ENCODE data around the gene LDOC1.
"Not testable (repeated sequence)": the region's sequence is repeated elsewhere in the genome, so short reads cannot be mapped to it uniquely, and the experiment has no call there.

The LDOC1 gene

DNA sequence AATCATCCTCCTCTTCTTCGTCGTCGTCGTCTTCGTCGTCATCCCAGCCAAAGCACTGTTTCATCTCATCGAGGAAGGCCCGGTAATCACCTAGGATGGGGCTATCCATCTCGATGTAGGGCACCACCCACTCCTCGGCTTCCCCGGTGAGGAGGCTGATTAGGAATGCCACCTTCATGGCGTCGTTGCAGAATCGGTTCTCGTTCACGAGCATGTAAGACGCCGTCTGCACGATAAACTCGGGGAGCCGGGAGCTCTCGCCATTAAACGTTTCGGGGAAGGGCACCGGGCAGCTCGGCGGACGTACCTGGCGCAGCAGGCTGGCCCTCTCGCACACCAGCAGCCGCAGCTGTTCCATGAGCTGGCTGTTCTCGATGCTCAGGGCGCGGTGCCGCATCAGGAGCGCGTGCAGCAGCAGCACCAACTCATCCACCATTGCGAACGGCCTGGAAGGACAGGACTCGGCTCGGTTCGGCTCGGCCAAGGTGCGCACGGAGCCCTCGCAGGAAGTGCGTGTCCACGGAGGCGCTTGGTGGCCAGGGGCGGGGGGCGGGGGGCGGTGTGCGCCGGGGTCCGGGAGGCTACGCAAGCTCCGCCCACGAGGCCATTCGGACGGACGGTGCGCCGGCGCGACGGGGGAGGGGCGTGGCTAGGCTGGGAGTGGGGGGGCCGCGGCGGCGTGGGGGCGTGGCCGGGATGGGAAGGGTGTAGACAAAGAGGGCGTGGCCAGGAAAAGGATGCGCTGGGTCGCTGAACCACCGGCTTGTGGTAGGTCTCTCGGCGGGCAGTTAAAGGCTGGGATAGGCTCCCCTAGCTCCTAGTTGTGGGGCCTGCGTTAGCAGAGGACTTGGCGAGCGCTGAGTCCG, at the start of gene LDOC1:
Gene LDOC1, minus strand, starts transcription at position 544 of the 866 bp plus-strand sequence. Its CDS starts 108 bp downstream, at position 436.
- Histone ChIP-seq H3K4me3 (ENCODE audit: low read length in 2 of 2) (peak within 1 kb of the TSS; percentile 59 to 63), H3K27ac (ENCODE audit: low read depth in 2 of 2, low read length in 2 of 2) (no peak within 1 kb of the TSS), H3K4me1 (ENCODE audit: control insufficient read depth in 2 of 2, insufficient read depth in 2 of 2, low read length in 2 of 2) (no peaks in the 10 kb centered on the region), H3K36me3 (ENCODE audit: control insufficient read depth in 2 of 2, insufficient read depth in 2 of 2, low read length in 2 of 2) (no peaks in the 10 kb centered on the region), H3K9ac (ENCODE audit: low read depth in 1 of 2, low read length in 2 of 2) (no peak within 1 kb of the TSS), H3K27me3 (ENCODE audit: control insufficient read depth in 2 of 2, insufficient read depth in 2 of 2, low read length in 2 of 2) (no peaks in the 10 kb centered on the region), H3K9me3 (ENCODE audit: control insufficient read depth in 2 of 2, low read length in 2 of 2) (no peaks in the 10 kb centered on the region)

DNA sequence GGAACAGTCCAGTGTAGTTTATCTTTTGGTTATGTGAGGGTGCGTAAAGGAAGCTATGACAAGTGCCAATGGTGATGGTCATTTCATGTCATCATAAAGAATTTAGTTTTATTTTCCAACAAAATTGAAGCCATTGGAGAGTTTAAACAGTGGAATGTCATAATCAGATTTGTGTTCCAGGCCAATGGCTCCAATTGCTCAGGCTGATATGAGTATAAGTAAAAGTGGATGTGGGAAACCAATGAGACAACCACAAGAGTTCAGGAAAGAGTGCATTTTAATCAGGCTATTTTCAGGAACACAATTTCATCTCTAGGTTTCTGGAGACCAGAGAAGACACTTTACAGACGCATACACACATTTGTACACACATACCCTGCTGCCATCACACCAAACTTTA, 44.7 kb upstream of the LDOC1 start:
- Histone ChIP-seq H3K9me3 (ENCODE audit: control insufficient read depth in 2 of 2, low read length in 2 of 2) (no peaks in the 10 kb centered on the region), H3K4me3 (ENCODE audit: low read length in 2 of 2) (no peak overlapping the region), H3K9ac (ENCODE audit: low read depth in 1 of 2, low read length in 2 of 2) (no peak overlapping the region), H3K27ac (ENCODE audit: low read depth in 2 of 2, low read length in 2 of 2) (no peak overlapping the region), H3K36me3 (ENCODE audit: control insufficient read depth in 2 of 2, insufficient read depth in 2 of 2, low read length in 2 of 2) (no peaks in the 10 kb centered on the region), H3K27me3 (ENCODE audit: control insufficient read depth in 2 of 2, insufficient read depth in 2 of 2, low read length in 2 of 2) (no peaks in the 10 kb centered on the region), H3K4me1 (ENCODE audit: control insufficient read depth in 2 of 2, insufficient read depth in 2 of 2, low read length in 2 of 2) (no peaks in the 10 kb centered on the region)

GRCh38 chrX:141220342-141221008, 43.5 kb upstream of the LDOC1 start:
- no peaks in the 10 kb centered on the region for H3K4me1 ChIP-seq (ENCODE audit: control insufficient read depth in 2 of 2, insufficient read depth in 2 of 2, low read length in 2 of 2)
- no peak overlapping the region for H3K4me3 ChIP-seq (ENCODE audit: low read length in 2 of 2)
- no peaks in the 10 kb centered on the region for H3K9me3 ChIP-seq (ENCODE audit: control insufficient read depth in 2 of 2, low read length in 2 of 2)
- H3K27ac ChIP-seq (ENCODE audit: low read depth in 2 of 2, low read length in 2 of 2), result no peak overlapping the region
- no peak overlapping the region for H3K9ac ChIP-seq (ENCODE audit: low read depth in 1 of 2, low read length in 2 of 2)
- H3K27me3 ChIP-seq (ENCODE audit: control insufficient read depth in 2 of 2, insufficient read depth in 2 of 2, low read length in 2 of 2), result no peaks in the 10 kb centered on the region
- no peaks in the 10 kb centered on the region for H3K36me3 ChIP-seq (ENCODE audit: control insufficient read depth in 2 of 2, insufficient read depth in 2 of 2, low read length in 2 of 2)

GRCh38 chrX:141214196-141214595, 37.3 kb upstream of the LDOC1 start:
- no peak overlapping the region for H3K9ac ChIP-seq (ENCODE audit: low read depth in 1 of 2, low read length in 2 of 2)
- H3K4me1 ChIP-seq (ENCODE audit: control insufficient read depth in 2 of 2, insufficient read depth in 2 of 2, low read length in 2 of 2), result no peaks in the 10 kb centered on the region
- no peaks in the 10 kb centered on the region for H3K27me3 ChIP-seq (ENCODE audit: control insufficient read depth in 2 of 2, insufficient read depth in 2 of 2, low read length in 2 of 2)
- no peaks in the 10 kb centered on the region for H3K36me3 ChIP-seq (ENCODE audit: control insufficient read depth in 2 of 2, insufficient read depth in 2 of 2, low read length in 2 of 2)
- H3K9me3 ChIP-seq (ENCODE audit: control insufficient read depth in 2 of 2, low read length in 2 of 2), result no peaks in the 10 kb centered on the region
- no peak overlapping the region for H3K4me3 ChIP-seq (ENCODE audit: low read length in 2 of 2)
- H3K27ac ChIP-seq (ENCODE audit: low read depth in 2 of 2, low read length in 2 of 2), result no peak overlapping the region

GRCh38 chrX:141201962-141202361, 25.0 kb upstream of the LDOC1 start:
- H3K4me1 ChIP-seq (ENCODE audit: control insufficient read depth in 2 of 2, insufficient read depth in 2 of 2, low read length in 2 of 2), result no peaks in the 10 kb centered on the region

DNA sequence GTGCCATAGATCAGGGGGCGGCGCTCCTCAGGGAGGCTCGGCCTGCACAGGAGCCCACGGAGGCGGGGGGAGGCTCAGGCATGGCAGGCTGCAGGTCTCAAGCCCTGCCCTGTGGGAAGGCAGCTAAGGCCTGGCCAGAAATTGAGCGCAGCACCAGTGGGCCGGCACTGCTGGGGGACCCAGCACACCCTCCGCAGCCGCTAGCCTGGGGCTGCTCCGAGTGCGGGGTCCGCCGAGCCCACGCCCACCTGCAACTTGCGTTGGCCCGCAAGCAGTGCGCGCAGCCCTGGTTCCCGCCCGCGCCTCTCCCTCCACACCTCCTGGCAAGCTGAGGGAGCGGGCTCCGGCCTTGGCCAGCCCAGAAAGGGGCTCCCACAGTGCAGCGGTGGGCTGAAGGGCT, 11.6 kb upstream of the LDOC1 start:
- H3K4me3 ChIP-seq (ENCODE audit: low read length in 2 of 2); H3K9ac ChIP-seq (ENCODE audit: low read depth in 1 of 2, low read length in 2 of 2); H3K4me1 ChIP-seq (ENCODE audit: control insufficient read depth in 2 of 2, insufficient read depth in 2 of 2, low read length in 2 of 2): not testable (repeated sequence)

More at GRCh38 chrX:141201962-141202361, 25.0 kb upstream of the LDOC1 start:
- Histone ChIP-seq H3K27ac (ENCODE audit: low read depth in 2 of 2, low read length in 2 of 2) (no peak overlapping the region), H3K4me3 (ENCODE audit: low read length in 2 of 2) (no peak overlapping the region), H3K9ac (ENCODE audit: low read depth in 1 of 2, low read length in 2 of 2) (no peak overlapping the region), H3K36me3 (ENCODE audit: control insufficient read depth in 2 of 2, insufficient read depth in 2 of 2, low read length in 2 of 2) (no peaks in the 10 kb centered on the region), H3K27me3 (ENCODE audit: control insufficient read depth in 2 of 2, insufficient read depth in 2 of 2, low read length in 2 of 2) (no peaks in the 10 kb centered on the region), H3K9me3 (ENCODE audit: control insufficient read depth in 2 of 2, low read length in 2 of 2) (no peaks in the 10 kb centered on the region)

DNA sequence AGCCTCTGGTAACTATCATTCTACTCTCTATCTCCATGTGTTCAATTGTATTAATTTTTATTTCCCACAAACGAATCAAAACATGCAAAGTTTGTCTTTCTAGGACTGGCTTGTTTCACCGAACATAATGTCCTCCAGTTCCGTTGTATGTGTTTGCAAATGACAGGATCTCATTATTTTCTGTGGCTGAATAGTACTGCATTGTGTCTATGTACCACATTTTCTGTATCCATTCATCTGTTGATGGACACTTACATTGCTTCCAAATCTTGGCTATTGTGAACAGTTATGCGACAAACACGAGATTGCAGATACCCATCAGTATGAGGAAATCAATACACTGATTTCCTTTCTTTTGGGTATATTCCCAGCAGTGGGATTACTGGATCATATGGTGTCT, 8.4 kb upstream of the LDOC1 start:
- H3K9ac ChIP-seq (ENCODE audit: low read depth in 1 of 2, low read length in 2 of 2), result no peak overlapping the region
- no peak overlapping the region for H3K27ac ChIP-seq (ENCODE audit: low read depth in 2 of 2, low read length in 2 of 2)
- no peak overlapping the region for H3K4me3 ChIP-seq (ENCODE audit: low read length in 2 of 2)
- no peaks in the 10 kb centered on the region for H3K36me3 ChIP-seq (ENCODE audit: control insufficient read depth in 2 of 2, insufficient read depth in 2 of 2, low read length in 2 of 2)
- H3K9me3 ChIP-seq (ENCODE audit: control insufficient read depth in 2 of 2, low read length in 2 of 2), result no peaks in the 10 kb centered on the region
- H3K27me3 ChIP-seq (ENCODE audit: control insufficient read depth in 2 of 2, insufficient read depth in 2 of 2, low read length in 2 of 2), result no peaks in the 10 kb centered on the region
- H3K4me1 ChIP-seq (ENCODE audit: control insufficient read depth in 2 of 2, insufficient read depth in 2 of 2, low read length in 2 of 2), result no peaks in the 10 kb centered on the region

More for the DNA sequence above, 11.6 kb upstream of the LDOC1 start:
- not testable (repeated sequence) for H3K9me3 ChIP-seq (ENCODE audit: control insufficient read depth in 2 of 2, low read length in 2 of 2); H3K27ac ChIP-seq (ENCODE audit: low read depth in 2 of 2, low read length in 2 of 2); H3K27me3 ChIP-seq (ENCODE audit: control insufficient read depth in 2 of 2, insufficient read depth in 2 of 2, low read length in 2 of 2); H3K36me3 ChIP-seq (ENCODE audit: control insufficient read depth in 2 of 2, insufficient read depth in 2 of 2, low read length in 2 of 2)

DNA sequence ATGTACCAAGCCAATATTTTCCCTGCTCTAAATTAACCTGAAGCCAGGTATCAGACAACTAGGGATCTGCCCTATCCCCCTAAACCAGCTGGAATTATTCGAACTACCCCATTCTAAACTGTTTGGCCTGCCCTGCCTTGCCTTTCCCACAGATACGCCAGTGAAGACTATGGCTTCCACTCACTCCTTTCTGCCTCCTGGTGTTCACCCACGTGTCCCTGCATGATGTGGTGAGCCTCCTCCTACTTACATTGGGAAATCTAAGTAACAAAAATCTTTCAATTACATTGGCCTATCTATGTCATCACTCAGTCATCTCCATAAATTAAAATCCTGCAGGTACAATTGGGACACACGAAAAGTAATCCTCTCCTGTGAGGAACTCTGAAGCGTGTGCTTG, 6.1 kb upstream of the LDOC1 start:
- no peaks in the 10 kb centered on the region for H3K27me3 ChIP-seq (ENCODE audit: control insufficient read depth in 2 of 2, insufficient read depth in 2 of 2, low read length in 2 of 2)
- H3K4me1 ChIP-seq (ENCODE audit: control insufficient read depth in 2 of 2, insufficient read depth in 2 of 2, low read length in 2 of 2), result no peaks in the 10 kb centered on the region
- no peaks in the 10 kb centered on the region for H3K36me3 ChIP-seq (ENCODE audit: control insufficient read depth in 2 of 2, insufficient read depth in 2 of 2, low read length in 2 of 2)
- no peak overlapping the region for H3K4me3 ChIP-seq (ENCODE audit: low read length in 2 of 2)
- H3K9me3 ChIP-seq (ENCODE audit: control insufficient read depth in 2 of 2, low read length in 2 of 2), result no peaks in the 10 kb centered on the region
- no peak overlapping the region for H3K27ac ChIP-seq (ENCODE audit: low read depth in 2 of 2, low read length in 2 of 2)
- H3K9ac ChIP-seq (ENCODE audit: low read depth in 1 of 2, low read length in 2 of 2), result no peak overlapping the region

DNA sequence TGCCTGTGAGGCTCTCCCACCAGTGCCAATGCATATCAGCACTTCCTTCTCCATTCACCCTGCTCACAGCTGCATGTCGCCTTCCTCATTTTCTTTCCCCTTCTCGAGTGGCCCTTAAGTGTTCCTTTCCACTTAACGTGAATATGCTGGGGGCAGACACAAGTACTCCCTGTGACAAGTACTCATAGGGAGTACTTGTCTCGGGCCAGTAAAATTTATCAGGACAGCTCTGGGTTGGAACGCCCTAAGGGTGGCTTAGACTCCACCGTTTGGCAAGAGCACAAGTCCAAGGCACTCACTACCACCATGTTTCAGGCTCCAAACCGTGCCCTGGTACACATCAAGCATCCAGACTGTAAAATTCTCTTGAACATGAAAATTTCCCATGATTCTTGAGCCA, 3.9 kb upstream of the LDOC1 start:
- H3K27ac ChIP-seq (ENCODE audit: low read depth in 2 of 2, low read length in 2 of 2), result no peak overlapping the region
- H3K4me1 ChIP-seq (ENCODE audit: control insufficient read depth in 2 of 2, insufficient read depth in 2 of 2, low read length in 2 of 2), result no peaks in the 10 kb centered on the region
- no peak overlapping the region for H3K4me3 ChIP-seq (ENCODE audit: low read length in 2 of 2)
- H3K9ac ChIP-seq (ENCODE audit: low read depth in 1 of 2, low read length in 2 of 2), result no peak overlapping the region
- H3K27me3 ChIP-seq (ENCODE audit: control insufficient read depth in 2 of 2, insufficient read depth in 2 of 2, low read length in 2 of 2), result no peaks in the 10 kb centered on the region
- no peaks in the 10 kb centered on the region for H3K36me3 ChIP-seq (ENCODE audit: control insufficient read depth in 2 of 2, insufficient read depth in 2 of 2, low read length in 2 of 2)
- H3K9me3 ChIP-seq (ENCODE audit: control insufficient read depth in 2 of 2, low read length in 2 of 2), result no peaks in the 10 kb centered on the region

DNA sequence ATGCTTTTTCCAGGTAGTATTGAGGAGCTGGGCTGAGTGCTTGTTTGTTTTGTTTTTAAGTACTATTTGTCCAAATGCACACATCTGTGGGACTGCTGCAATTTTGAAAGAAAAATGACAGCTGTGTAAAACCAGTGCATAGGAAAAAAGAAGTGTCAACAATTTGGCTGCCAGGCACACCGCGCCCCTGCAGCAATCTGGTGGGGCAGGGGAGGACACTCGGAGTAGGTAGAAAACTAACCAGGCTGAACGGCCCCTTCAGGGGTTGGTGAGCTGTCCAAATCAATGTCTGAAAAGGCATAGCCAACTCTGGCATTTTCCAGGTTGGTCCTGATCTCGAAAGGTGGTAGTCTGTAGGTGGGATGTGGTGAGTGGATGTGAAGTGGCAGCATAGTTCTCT, 1.1 kb downstream of the LDOC1 start:
- H3K9ac ChIP-seq (ENCODE audit: low read depth in 1 of 2, low read length in 2 of 2), result no peak overlapping the region
- no peaks in the 10 kb centered on the region for H3K9me3 ChIP-seq (ENCODE audit: control insufficient read depth in 2 of 2, low read length in 2 of 2)
- H3K27ac ChIP-seq (ENCODE audit: low read depth in 2 of 2, low read length in 2 of 2), result no peak overlapping the region
- no peaks in the 10 kb centered on the region for H3K4me1 ChIP-seq (ENCODE audit: control insufficient read depth in 2 of 2, insufficient read depth in 2 of 2, low read length in 2 of 2)
- H3K36me3 ChIP-seq (ENCODE audit: control insufficient read depth in 2 of 2, insufficient read depth in 2 of 2, low read length in 2 of 2), result no peaks in the 10 kb centered on the region
- H3K27me3 ChIP-seq (ENCODE audit: control insufficient read depth in 2 of 2, insufficient read depth in 2 of 2, low read length in 2 of 2), result no peaks in the 10 kb centered on the region
- no peak overlapping the region for H3K4me3 ChIP-seq (ENCODE audit: low read length in 2 of 2)

Data from mucosa of rectum (tissue), 2 donors.